Measurements from ENCODE around the gene FOXN4. TPM values are rescaled to one million over a fixed set of nuclear protein-coding genes. Genes with fewer than 3 reads are reported as not detected.

Gene FOXN4
- total RNA-seq, 1 donor from 2014 or later = not detected

DNA sequence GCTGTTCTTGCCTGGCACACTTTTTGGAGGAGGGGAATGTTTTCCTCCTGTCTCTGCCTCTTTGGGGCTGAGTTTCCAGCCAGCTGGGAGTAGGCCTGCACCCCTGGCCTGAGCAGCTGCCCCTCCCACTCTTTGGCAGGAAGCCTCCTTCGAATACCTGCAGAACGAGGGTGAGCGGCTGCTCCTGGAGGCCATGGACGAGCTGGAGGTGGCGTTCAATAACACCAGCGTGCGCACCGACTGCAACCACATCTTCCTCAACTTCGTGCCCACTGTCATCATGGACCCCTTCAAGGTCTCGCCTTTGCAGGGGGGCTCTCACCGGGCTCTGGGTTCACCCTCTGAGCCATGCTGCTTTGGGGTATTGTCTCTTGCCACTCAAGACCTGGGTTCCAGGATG, 69.4 kb downstream of the FOXN4 start:
- no peaks in the 10 kb centered on the region for H3K4me1 Mint-ChIP-seq (ENCODE audit: low read depth)
- no peak overlapping the region for H3K4me3 Mint-ChIP-seq (ENCODE audit: unreplicated experiment)
- no peaks in the 10 kb centered on the region for H3K9me3 Mint-ChIP-seq (ENCODE audit: low read depth)
- H3K27me3 Mint-ChIP-seq (ENCODE audit: low read depth) = no peaks in the 10 kb centered on the region
- TF ChIP-seq, protein P1, sequence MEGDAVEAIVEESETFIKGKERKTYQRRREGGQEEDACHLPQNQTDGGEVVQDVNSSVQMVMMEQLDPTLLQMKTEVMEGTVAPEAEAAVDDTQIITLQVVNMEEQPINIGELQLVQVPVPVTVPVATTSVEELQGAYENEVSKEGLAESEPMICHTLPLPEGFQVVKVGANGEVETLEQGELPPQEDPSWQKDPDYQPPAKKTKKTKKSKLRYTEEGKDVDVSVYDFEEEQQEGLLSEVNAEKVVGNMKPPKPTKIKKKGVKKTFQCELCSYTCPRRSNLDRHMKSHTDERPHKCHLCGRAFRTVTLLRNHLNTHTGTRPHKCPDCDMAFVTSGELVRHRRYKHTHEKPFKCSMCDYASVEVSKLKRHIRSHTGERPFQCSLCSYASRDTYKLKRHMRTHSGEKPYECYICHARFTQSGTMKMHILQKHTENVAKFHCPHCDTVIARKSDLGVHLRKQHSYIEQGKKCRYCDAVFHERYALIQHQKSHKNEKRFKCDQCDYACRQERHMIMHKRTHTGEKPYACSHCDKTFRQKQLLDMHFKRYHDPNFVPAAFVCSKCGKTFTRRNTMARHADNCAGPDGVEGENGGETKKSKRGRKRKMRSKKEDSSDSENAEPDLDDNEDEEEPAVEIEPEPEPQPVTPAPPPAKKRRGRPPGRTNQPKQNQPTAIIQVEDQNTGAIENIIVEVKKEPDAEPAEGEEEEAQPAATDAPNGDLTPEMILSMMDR (IDR thresholded peaks at IDR 0.05) = no peak
- H3K36me3 Mint-ChIP-seq (ENCODE audit: low read depth) = peaks cover 17% of the 10 kb centered on the region
- no peak for DNase-seq (ENCODE audit: low spot score)
- H3K27ac Mint-ChIP-seq (ENCODE audit: unreplicated experiment) = no peak overlapping the region

DNA sequence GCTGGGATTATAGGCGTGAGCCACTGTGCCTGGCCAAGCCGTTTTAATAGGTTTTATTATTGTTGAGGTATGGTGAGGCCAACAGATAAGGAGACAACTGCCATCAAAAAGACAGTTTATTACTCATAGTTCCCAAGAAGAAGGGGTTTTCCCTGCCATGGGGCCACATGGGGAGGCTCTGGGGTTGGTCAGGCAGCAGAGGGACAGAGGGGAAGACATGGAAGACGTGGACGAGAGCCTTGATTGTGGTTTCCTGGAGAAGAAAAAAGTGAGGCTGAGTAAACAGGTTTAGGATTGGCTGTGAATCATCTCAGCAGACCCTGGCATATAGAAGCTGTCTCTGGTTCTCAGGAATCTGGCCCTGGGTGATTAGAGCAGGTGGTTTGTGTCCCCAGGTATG, 69.9 kb downstream of the FOXN4 start:
- H3K27me3 Mint-ChIP-seq (ENCODE audit: low read depth) = no peaks in the 10 kb centered on the region
- no peak overlapping the region for H3K27ac Mint-ChIP-seq (ENCODE audit: unreplicated experiment)
- H3K9me3 Mint-ChIP-seq (ENCODE audit: low read depth) = no peaks in the 10 kb centered on the region
- H3K4me1 Mint-ChIP-seq (ENCODE audit: low read depth) = no peaks in the 10 kb centered on the region
- H3K4me3 Mint-ChIP-seq (ENCODE audit: unreplicated experiment) = no peak overlapping the region
- H3K36me3 Mint-ChIP-seq (ENCODE audit: low read depth) = peaks cover 17% of the 10 kb centered on the region
- TF ChIP-seq, protein P1 (IDR thresholded peaks at IDR 0.05) = no peak
- DNase-seq (ENCODE audit: low spot score) = no peak

DNA sequence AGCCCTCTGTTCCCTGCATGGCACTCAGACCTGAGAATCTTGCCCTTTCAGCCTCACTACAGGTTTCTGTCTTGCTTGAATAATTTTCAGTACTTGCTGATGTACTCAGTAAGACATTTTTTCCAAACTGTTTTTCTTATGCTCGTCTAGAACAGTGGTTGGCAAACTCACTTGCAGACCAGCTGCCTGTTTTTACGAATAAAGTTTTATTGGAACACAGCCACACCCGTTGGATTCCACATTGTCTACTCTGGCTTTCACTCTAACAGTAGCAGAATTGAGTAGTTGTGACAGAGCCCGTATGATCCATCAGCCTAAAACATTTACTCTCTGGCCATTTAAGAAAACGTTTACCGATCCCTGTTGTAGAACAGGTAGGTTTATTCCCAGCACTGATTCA, 72.8 kb downstream of the FOXN4 start:
- no peaks in the 10 kb centered on the region for H3K9me3 Mint-ChIP-seq (ENCODE audit: low read depth)
- no peak overlapping the region for H3K4me3 Mint-ChIP-seq (ENCODE audit: unreplicated experiment)
- peaks cover 8% of the 10 kb centered on the region for H3K36me3 Mint-ChIP-seq (ENCODE audit: low read depth)

DNA sequence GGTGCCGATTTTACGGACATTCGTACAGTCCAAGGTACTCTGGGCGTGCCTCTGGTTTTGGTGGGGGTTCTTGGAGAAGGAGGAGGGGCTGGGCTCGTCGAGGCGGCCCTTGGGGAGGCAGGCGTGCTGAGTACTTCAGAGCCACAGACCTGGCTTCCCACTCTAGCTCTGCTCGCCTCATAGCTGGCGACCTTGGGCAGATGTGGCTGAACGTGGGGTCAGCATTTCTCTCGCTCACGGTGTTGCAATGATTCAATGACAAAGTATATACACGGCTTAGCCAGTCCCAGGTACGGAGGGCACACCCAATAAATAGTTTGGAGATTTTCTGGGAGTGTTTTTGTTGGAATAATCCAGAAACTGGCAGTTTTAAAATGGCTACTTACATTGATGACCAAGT, 75.1 kb downstream of the FOXN4 start:
- H3K27me3 Mint-ChIP-seq (ENCODE audit: low read depth) = no peaks in the 10 kb centered on the region
- H3K27ac Mint-ChIP-seq (ENCODE audit: unreplicated experiment) = no peak overlapping the region
- no peak for DNase-seq (ENCODE audit: low spot score)
- TF ChIP-seq, protein P1 (IDR thresholded peaks at IDR 0.05) = no peak
- no peaks in the 10 kb centered on the region for H3K4me1 Mint-ChIP-seq (ENCODE audit: low read depth)
- H3K9me3 Mint-ChIP-seq (ENCODE audit: low read depth) = no peaks in the 10 kb centered on the region
- no peak overlapping the region for H3K4me3 Mint-ChIP-seq (ENCODE audit: unreplicated experiment)
- H3K36me3 Mint-ChIP-seq (ENCODE audit: low read depth) = peaks cover 6% of the 10 kb centered on the region

More for the DNA sequence above, 72.8 kb downstream of the FOXN4 start:
- H3K27ac Mint-ChIP-seq (ENCODE audit: unreplicated experiment) = no peak overlapping the region
- no peak for DNase-seq (ENCODE audit: low spot score)
- no peaks in the 10 kb centered on the region for H3K27me3 Mint-ChIP-seq (ENCODE audit: low read depth)
- H3K4me1 Mint-ChIP-seq (ENCODE audit: low read depth) = no peaks in the 10 kb centered on the region
- TF ChIP-seq, protein P1 (IDR thresholded peaks at IDR 0.05) = no peak

DNA sequence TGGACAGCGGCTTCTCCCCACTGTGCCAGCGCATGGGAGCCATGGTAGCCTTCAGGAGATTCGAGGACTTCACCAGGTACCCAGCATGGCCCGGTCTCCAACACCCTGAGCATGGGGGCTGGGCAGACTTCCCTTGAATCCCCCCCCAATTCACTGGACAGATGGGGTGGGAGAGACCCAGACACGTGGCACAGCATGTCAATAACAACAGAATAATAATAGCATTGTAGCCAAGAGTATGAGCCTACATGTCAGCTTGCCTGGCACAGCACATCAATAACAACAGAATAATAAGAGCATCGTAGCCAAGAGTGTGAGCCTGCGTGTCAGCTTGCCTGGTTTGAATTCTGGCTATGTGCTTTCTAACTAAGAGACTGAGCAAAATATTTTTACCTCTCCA, 76.4 kb downstream of the FOXN4 start:
- Mint-ChIP-seq H3K4me3 (ENCODE audit: unreplicated experiment) (no peak overlapping the region), H3K9me3 (ENCODE audit: low read depth) (no peaks in the 10 kb centered on the region), H3K36me3 (ENCODE audit: low read depth) (peaks cover 6% of the 10 kb centered on the region), H3K27me3 (ENCODE audit: low read depth) (no peaks in the 10 kb centered on the region), H3K27ac (ENCODE audit: unreplicated experiment) (no peak overlapping the region), H3K4me1 (ENCODE audit: low read depth) (no peaks in the 10 kb centered on the region)
- DNase-seq (ENCODE audit: low spot score) = no peak
- TF ChIP-seq, protein P1 (IDR thresholded peaks at IDR 0.05) = no peak
